HCT116 (cell line): Measurements from ENCODE around the gene TEAD3. TPM values are rescaled to one million over a fixed set of nuclear protein-coding genes. Genes with fewer than 3 reads are reported as not detected.

Source experiments
- ATAC-seq: fragments of 200-7000 bp; cut with Tn5 transposase; 2 replicates; pipeline ENCODE4 v1.9.1; 2020; ENCODE audit warnings: mild to moderate bottlenecking, moderate library complexity
- BruUV-seq: library from RNA; stranded (reverse); fragments of 400-500 nt; replicated peaks from 2 replicates; lab custom pipeline; 2021; lab: Mats Ljungman, UMichigan
- CTCF ChIA-PET: fragments of 300-600 bp; sonication (Branson Sonifier 250); formaldehyde crosslinking; loops from one replicate; lab custom pipeline; 2021; ENCODE audit warnings: antibody characterized with exemption; lab: Charles Lee
- POLR2A ChIA-PET: fragments of 300-600, 350-600 bp; sonication (Branson Sonifier 250); formaldehyde crosslinking; loops from one replicate; lab custom pipeline; 2021; ENCODE audit warnings: antibody characterized with exemption; lab: Charles Lee
- RAD21 ChIA-PET, 2 experiments: fragments of 300-600 bp; sonication (Branson Sonifier 250); formaldehyde crosslinking; loops; one replicate each; lab custom pipeline; 2023; ENCODE audit warnings: low total read pairs in 2 of 2; ENCODE audit not compliant: uncharacterized antibody in 2 of 2, unreplicated experiment in 2 of 2, low non-redundant PET in 1 of 2; lab: Charles Lee
- DNase-seq: peaks from one replicate; pipeline ENCODE4 v3.0.0-alpha.2; 2010; ENCODE audit warnings: low read depth, low spot score
- H2AFZ ChIP-seq: fragments of 200-600 bp; shearing (Covaris generic), sonication (generic); 2 replicates; pipeline ENCODE4 v1.6.1; 2017; ENCODE audit warnings: low read depth, mixed run types, mixed read lengths, antibody characterized with exemption, low read length; ENCODE audit not compliant: poor library complexity, severe bottlenecking
- H3K27ac ChIP-seq: 2 replicates; pipeline ENCODE4 v1.5.1; 2012; ENCODE audit warnings: low read depth, low read length
- H3K27me3 ChIP-seq: fragments of 200-600 bp; sonication (generic); 2 replicates; pipeline ENCODE4 v1.6.1; 2016; ENCODE audit warnings: mixed run types, low read length, mixed read lengths; ENCODE audit not compliant: insufficient read depth
- H3K36me3 ChIP-seq, 2 experiments: fragments of 200-500 bp in 1 of 2; fragments of 200-600 bp in 1 of 2; sonication (Bioruptor generic) in 1 of 2; sonication (generic) in 1 of 2; 2 replicates each; pipeline versions ENCODE4 v1.5.1 to v1.6.1; 2014 to 2016; ENCODE audit warnings: low read length in 2 of 2, inconsistent platforms in 1 of 2, mixed read lengths in 1 of 2, mixed run types in 1 of 2; ENCODE audit not compliant: insufficient read depth in 2 of 2, control insufficient read depth in 1 of 2
- H3K4me1 ChIP-seq, 2 experiments: fragments of 200-600 bp in 1 of 2; sonication (generic) in 1 of 2; 2 replicates each; pipeline versions ENCODE4 v1.5.1 to v1.6.1; 2012 to 2017; ENCODE audit warnings: low read length in 2 of 2, inconsistent platforms in 1 of 2, mild to moderate bottlenecking in 1 of 2, mixed read lengths in 1 of 2, mixed run types in 1 of 2, moderate library complexity in 1 of 2; ENCODE audit not compliant: insufficient read depth in 2 of 2, control insufficient read depth in 1 of 2
- H3K4me2 ChIP-seq: fragments of 200-600 bp; sonication (generic); 2 replicates; pipeline ENCODE4 v1.6.1; 2017; ENCODE audit warnings: mixed run types, low read length, mixed read lengths
- H3K4me3 ChIP-seq, 2 experiments: fragments of 200-600 bp in 1 of 2; sonication (generic) in 1 of 2; replicated peaks in 1 of 2; 2 replicates each; pipeline ENCODE4 v1.5.1; 2011 to 2016; ENCODE audit warnings: low read length in 2 of 2, control low read depth in 1 of 2, low read depth in 1 of 2, mild to moderate bottlenecking in 1 of 2, mixed read lengths in 1 of 2, mixed run types in 1 of 2
- H3K79me2 ChIP-seq: fragments of 200-600 bp; sonication (generic); 2 replicates; pipeline ENCODE4 v1.6.1; 2017; ENCODE audit warnings: mild to moderate bottlenecking, mixed run types, low read length, moderate library complexity, mixed read lengths; ENCODE audit not compliant: insufficient read depth
- H3K9ac ChIP-seq: fragments of 200-600 bp; sonication (generic); 2 replicates; pipeline ENCODE4 v1.6.1; 2016; ENCODE audit warnings: low read length, mixed read lengths
- H3K9me2 ChIP-seq: fragments of 200-600 bp; sonication (generic), shearing (Covaris generic); 2 replicates; pipeline ENCODE4 v1.6.1; 2017; ENCODE audit warnings: mixed run types, mild to moderate bottlenecking, moderate library complexity; ENCODE audit not compliant: insufficient read depth
- H3K9me3 ChIP-seq, 2 experiments: fragments of 200-500 bp in 1 of 2; fragments of 200-600 bp in 1 of 2; sonication (Bioruptor generic) in 1 of 2; sonication (generic) in 1 of 2; 2 replicates each; pipeline ENCODE4 v1.6.1; 2014 to 2017; ENCODE audit warnings: low read length in 2 of 2, mixed read lengths in 2 of 2, inconsistent platforms in 1 of 2, low read depth in 1 of 2, mild to moderate bottlenecking in 1 of 2, mixed run types in 1 of 2, moderate library complexity in 1 of 2; ENCODE audit not compliant: control insufficient read depth in 1 of 2, insufficient read depth in 1 of 2
- H4K20me1 ChIP-seq: fragments of 200-600 bp; sonication (generic), shearing (Covaris generic); 2 replicates; pipeline ENCODE4 v1.6.1; 2017; ENCODE audit warnings: mixed run types, mild to moderate bottlenecking, moderate library complexity; ENCODE audit not compliant: insufficient read depth
- CBX3 ChIP-seq: IDR thresholded peaks from 2 replicates; pipeline ENCODE4 v1.6.1; 2012; ENCODE audit warnings: low read depth
- CEBPB ChIP-seq: IDR thresholded peaks from 2 replicates; pipeline ENCODE4 v1.6.1; 2012; ENCODE audit warnings: low read depth
- EGR1 ChIP-seq: IDR thresholded peaks from 2 replicates; pipeline ENCODE4 v1.6.1; 2012; ENCODE audit warnings: low read depth
- ELF1 ChIP-seq: IDR thresholded peaks from 2 replicates; pipeline ENCODE4 v1.6.1; 2012; ENCODE audit warnings: low read depth, borderline replicate concordance
- EZH2 ChIP-seq: fragments of 200-600 bp; sonication (generic); IDR thresholded peaks from 2 replicates; pipeline ENCODE4 v1.6.1; 2017; ENCODE audit warnings: antibody characterized with exemption, mixed run types
- EZH2phosphoT487 ChIP-seq: fragments of 200-600 bp; IDR thresholded peaks from 2 replicates; pipeline ENCODE4 v1.6.1; 2018; ENCODE audit warnings: antibody characterized with exemption, borderline replicate concordance
- FOSL1 ChIP-seq: IDR thresholded peaks from 2 replicates; pipeline ENCODE4 v1.6.1; 2012; ENCODE audit warnings: low read depth
- POLR2AphosphoS5 ChIP-seq: IDR thresholded peaks from 2 replicates; pipeline ENCODE4 v1.6.1; 2011; ENCODE audit warnings: mild to moderate bottlenecking, low read depth, low read length, moderate library complexity
- SP1 ChIP-seq: IDR thresholded peaks from 2 replicates; pipeline ENCODE4 v1.6.1; 2012; ENCODE audit warnings: low read depth
- SRF ChIP-seq: IDR thresholded peaks from 2 replicates; pipeline ENCODE4 v1.6.1; 2012; ENCODE audit warnings: low read depth
- ZFX ChIP-seq: fragments of 450-650 bp; IDR thresholded peaks from 2 replicates; pipeline ENCODE4 v1.6.1; 2017
- ZNF274 ChIP-seq: fragments of 200-500 bp; sonication (Bioruptor generic); IDR thresholded peaks from 2 replicates; pipeline ENCODE4 v1.6.1; 2014; ENCODE audit warnings: mild to moderate bottlenecking, low read depth, low read length, inconsistent platforms
- intact Hi-C: fragments of 100-400 bp; cut with micrococcal nuclease; formaldehyde crosslinking; loops from 2 replicates; pipeline ENCODE4 v1.10.0; 2022
- total RNA-seq: library from RNA; stranded (reverse); gene quantifications from one replicate; pipeline ENCODE4 v1.2.1, GENCODE V29; 2021; ENCODE audit not compliant: unreplicated experiment
- TF ChIP-seq, protein P1 (sequence below): IDR thresholded peaks from 2 replicates; pipeline ENCODE4 v1.6.1; 2011; ENCODE audit warnings: mild to moderate bottlenecking, low read length, moderate library complexity; ENCODE audit not compliant: insufficient replicate concordance; ENCODE audit errors: extremely low read depth
- TF ChIP-seq, protein P2 (sequence below): IDR thresholded peaks from 2 replicates; pipeline ENCODE4 v1.6.1; 2012

TEAD3 gene
- total RNA-seq, 1 experiment from 2014 or later: 21.8 TPM

DNA sequence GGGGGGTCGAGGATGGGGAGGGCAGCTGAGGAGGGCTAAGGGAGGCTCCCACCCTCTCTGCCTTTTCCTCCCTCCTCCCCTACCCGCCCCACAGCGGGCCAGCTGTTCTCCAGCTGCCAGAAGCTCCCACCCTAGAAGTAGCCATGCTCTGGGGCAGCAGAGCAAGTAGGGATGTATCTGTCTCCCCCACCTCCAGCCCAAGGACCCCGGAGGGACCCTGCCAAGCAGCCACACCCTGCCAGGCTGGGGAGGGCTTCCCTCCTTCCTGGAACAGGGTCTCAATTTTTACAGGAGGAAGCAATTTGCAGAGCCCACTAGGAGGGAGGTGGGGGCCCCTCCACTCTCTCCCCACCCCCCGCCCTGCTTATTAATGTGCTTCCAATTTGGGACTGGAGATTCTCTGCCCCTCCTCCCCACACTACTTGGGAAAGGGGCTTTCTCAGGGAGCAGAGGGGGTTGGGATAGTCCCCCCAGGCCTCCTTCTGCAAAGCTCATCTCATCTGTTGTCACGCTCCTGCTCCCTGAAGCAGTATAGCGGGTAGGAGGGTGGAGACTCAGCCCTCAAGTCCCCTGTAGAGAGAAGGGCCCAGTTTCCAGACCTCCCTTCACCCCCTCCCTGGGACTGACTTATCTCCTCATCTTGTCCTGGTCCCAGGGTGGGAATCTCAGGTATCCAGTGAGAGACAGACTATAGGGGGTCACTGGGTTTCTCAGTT, 4.5 kb downstream of the TEAD3 start:
- Histone ChIP-seq H3K4me1 (peaks cover 50 to 69% of the 10 kb centered on the region in 2 experiments), H2AFZ (no peak overlapping the region), H3K36me3 (no peaks in the 10 kb centered on the region), H3K9ac (no peak overlapping the region), H3K79me2 (peaks cover 59% of the 10 kb centered on the region), H3K4me2 (peak overlapping the region; percentile 21; the same call in 1 of the 2 replicates), H3K27me3 (no peaks in the 10 kb centered on the region), H3K4me3 (no peak overlapping the region), H3K9me2 (no peaks in the 10 kb centered on the region), H3K9me3 (no peaks in the 10 kb centered on the region), H3K27ac (no peak overlapping the region; the same call in 1 of the 2 replicates), H4K20me1 (no peaks in the 10 kb centered on the region)
- CTCF ChIA-PET: no interaction called here
- RAD21 ChIA-PET: no interaction called here
- DNase-seq: no peak
- TF ChIP-seq SP1: no peak
- intact Hi-C loops: no loop called here
- BruUV-seq: no TSS peak
- no peak for ATAC-seq
- POLR2A ChIA-PET: interaction anchor here (1.4 kb wide), 1 partner anchor 11 kb away, joined by 3 read pairs; no protein-coding TSS in a partner anchor

GRCh38 chr6:35491558-35492257, 5.2 kb downstream of the TEAD3 start:
- Histone ChIP-seq H3K36me3 (no peaks in the 10 kb centered on the region), H3K27me3 (no peaks in the 10 kb centered on the region), H3K9me2 (no peaks in the 10 kb centered on the region), H3K9ac (no peak overlapping the region), H3K4me1 (peaks cover 56 to 74% of the 10 kb centered on the region in 2 experiments), H3K9me3 (no peaks in the 10 kb centered on the region), H3K79me2 (peaks cover 64% of the 10 kb centered on the region), H3K27ac (no peak overlapping the region; the same call in 1 of the 2 replicates), H2AFZ (no peak overlapping the region), H3K4me3 (no peak overlapping the region), H3K4me2 (peak overlapping the region; percentile 21), H4K20me1 (no peaks in the 10 kb centered on the region)
- CTCF ChIA-PET: no interaction called here
- RAD21 ChIA-PET: no interaction called here
- no TSS peak for BruUV-seq
- TF ChIP-seq CEBPB (no peak), EZH2phosphoT487 (no peak), EZH2 (no peak), ELF1 (no peak), ZFX (no peak), FOSL1 (no peak), POLR2AphosphoS5 (no peak), CBX3 (no peak), SRF (no peak), ZNF274 (no peak), EGR1 (no peak)
- TF ChIP-seq, protein P1, sequence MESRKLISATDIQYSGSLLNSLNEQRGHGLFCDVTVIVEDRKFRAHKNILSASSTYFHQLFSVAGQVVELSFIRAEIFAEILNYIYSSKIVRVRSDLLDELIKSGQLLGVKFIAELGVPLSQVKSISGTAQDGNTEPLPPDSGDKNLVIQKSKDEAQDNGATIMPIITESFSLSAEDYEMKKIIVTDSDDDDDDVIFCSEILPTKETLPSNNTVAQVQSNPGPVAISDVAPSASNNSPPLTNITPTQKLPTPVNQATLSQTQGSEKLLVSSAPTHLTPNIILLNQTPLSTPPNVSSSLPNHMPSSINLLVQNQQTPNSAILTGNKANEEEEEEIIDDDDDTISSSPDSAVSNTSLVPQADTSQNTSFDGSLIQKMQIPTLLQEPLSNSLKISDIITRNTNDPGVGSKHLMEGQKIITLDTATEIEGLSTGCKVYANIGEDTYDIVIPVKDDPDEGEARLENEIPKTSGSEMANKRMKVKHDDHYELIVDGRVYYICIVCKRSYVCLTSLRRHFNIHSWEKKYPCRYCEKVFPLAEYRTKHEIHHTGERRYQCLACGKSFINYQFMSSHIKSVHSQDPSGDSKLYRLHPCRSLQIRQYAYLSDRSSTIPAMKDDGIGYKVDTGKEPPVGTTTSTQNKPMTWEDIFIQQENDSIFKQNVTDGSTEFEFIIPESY: no peak
- TF ChIP-seq, protein P2, sequence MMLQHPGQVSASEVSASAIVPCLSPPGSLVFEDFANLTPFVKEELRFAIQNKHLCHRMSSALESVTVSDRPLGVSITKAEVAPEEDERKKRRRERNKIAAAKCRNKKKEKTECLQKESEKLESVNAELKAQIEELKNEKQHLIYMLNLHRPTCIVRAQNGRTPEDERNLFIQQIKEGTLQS: no peak
- no peak for DNase-seq
- POLR2A ChIA-PET: interaction anchor here (1.4 kb wide), 1 partner anchor 10 kb away, joined by 3 read pairs; no protein-coding TSS in a partner anchor
- intact Hi-C loops: no loop called here
- no peak for ATAC-seq
